IMR-90 (cell line): ENCODE results near the gene RAB8B. TPM values are rescaled to one million over a fixed set of nuclear protein-coding genes. Genes with fewer than 3 reads are reported as not detected.

Experiments used
- ATAC-seq: fragments of 200-7000 bp; cut with Tn5 transposase; 2 replicates; pipeline ENCODE4 v1.9.1; 2020; ENCODE audit warnings: low read depth, mild to moderate bottlenecking, moderate library complexity
- BruUV-seq: library from RNA; stranded (reverse); fragments of 400-500 nt; replicated peaks from 2 replicates; lab custom pipeline; 2021; lab: Mats Ljungman, UMichigan
- CTCF ChIA-PET: fragments of 300-600 bp; formaldehyde crosslinking; extraction: SDS; loops from one replicate; lab custom pipeline; 2021; ENCODE audit warnings: antibody characterized with exemption; lab: Yijun Ruan, JAX
- POLR2A ChIA-PET: fragments of 300-600 bp; sonication (Branson Sonifier 250); formaldehyde crosslinking; loops from one replicate; lab custom pipeline; 2022; ENCODE audit warnings: antibody characterized with exemption; ENCODE audit not compliant: unreplicated experiment; lab: Charles Lee
- DNase-seq: peaks from one replicate; pipeline ENCODE4 v3.0.0; 2013
- H2AFZ ChIP-seq: replicated peaks from 2 replicates; pipeline ENCODE3; 2013; ENCODE audit warnings: low read length, mild to moderate bottlenecking; ENCODE audit not compliant: poor library complexity
- H2AK5ac ChIP-seq: 2 replicates; pipeline ENCODE4 v1.6.1; 2013; ENCODE audit warnings: low read depth, low read length, inconsistent platforms
- H2AK9ac ChIP-seq: replicated peaks from 2 replicates; pipeline ENCODE3; 2013; ENCODE audit warnings: mild to moderate bottlenecking, low read depth, low read length, moderate library complexity; ENCODE audit not compliant: poor library complexity
- H2BK120ac ChIP-seq: 2 replicates; pipeline ENCODE4 v1.6.1; 2013; ENCODE audit warnings: low read depth, low read length, inconsistent platforms
- H2BK15ac ChIP-seq: 3 replicates; pipeline ENCODE4 v1.6.1; 2013; ENCODE audit warnings: low read depth, low read length, inconsistent platforms
- H2BK20ac ChIP-seq: 2 replicates; pipeline ENCODE4 v1.6.1; 2013; ENCODE audit warnings: low read depth, mild to moderate bottlenecking, inconsistent platforms, low read length, moderate library complexity
- H2BK5ac ChIP-seq: 2 replicates; pipeline ENCODE4 v1.6.1; 2013; ENCODE audit warnings: mild to moderate bottlenecking, low read depth, low read length, inconsistent platforms; ENCODE audit not compliant: poor library complexity, severe bottlenecking
- H3K14ac ChIP-seq: replicated peaks from 2 replicates; pipeline ENCODE4 v1.6.1; 2013; ENCODE audit warnings: low read depth, low read length, inconsistent platforms
- H3K18ac ChIP-seq: 2 replicates; pipeline ENCODE4 v1.6.1; 2013; ENCODE audit warnings: low read depth, low read length, control low read depth
- H3K23ac ChIP-seq: 2 replicates; pipeline ENCODE4 v1.6.1; 2013; ENCODE audit warnings: low read depth, low read length, inconsistent platforms
- H3K27ac ChIP-seq: 2 replicates; pipeline ENCODE4 v1.5.1; 2013; ENCODE audit warnings: mild to moderate bottlenecking, control low read depth, low read length; ENCODE audit not compliant: insufficient read depth
- H3K27me3 ChIP-seq: 2 replicates; pipeline ENCODE4 v1.6.1; 2013; ENCODE audit warnings: low read length; ENCODE audit not compliant: control insufficient read depth, insufficient read depth
- H3K36me3 ChIP-seq: 2 replicates; pipeline ENCODE4 v1.6.1; 2013; ENCODE audit warnings: low read length, mixed read lengths; ENCODE audit not compliant: control insufficient read depth, insufficient read depth
- H3K4ac ChIP-seq: 2 replicates; pipeline ENCODE4 v1.6.1; 2013; ENCODE audit warnings: low read depth, low read length, inconsistent platforms
- H3K4me1 ChIP-seq: 2 replicates; pipeline ENCODE4 v1.6.1; 2013; ENCODE audit warnings: low read length, mixed read lengths; ENCODE audit not compliant: control insufficient read depth, insufficient read depth
- H3K4me2 ChIP-seq: 2 replicates; pipeline ENCODE4 v1.6.1; 2013; ENCODE audit warnings: low read depth, mild to moderate bottlenecking, control low read depth, low read length, moderate library complexity
- H3K4me3 ChIP-seq: 2 replicates; pipeline ENCODE4 v1.5.1; 2013; ENCODE audit warnings: low read depth, mild to moderate bottlenecking, control low read depth, low read length, moderate library complexity; ENCODE audit not compliant: insufficient read depth
- H3K56ac ChIP-seq: 2 replicates; pipeline ENCODE4 v1.6.1; 2013; ENCODE audit warnings: low read length, inconsistent platforms; ENCODE audit not compliant: insufficient read depth; ENCODE audit errors: extremely low read depth
- H3K79me1 ChIP-seq, 2 experiments: 2 replicates each; pipeline ENCODE4 v1.6.1; 2013; ENCODE audit warnings: low read length in 2 of 2, inconsistent platforms in 1 of 2, low read depth in 1 of 2
- H3K9ac ChIP-seq: 2 replicates; pipeline ENCODE4 v1.6.1; 2013; ENCODE audit warnings: low read depth, low read length, control low read depth
- H3K9me1 ChIP-seq: 2 replicates; pipeline ENCODE4 v1.6.1; 2013; ENCODE audit warnings: low read length, inconsistent platforms; ENCODE audit not compliant: insufficient read depth
- H3K9me3 ChIP-seq: 2 replicates; pipeline ENCODE4 v1.6.1; 2013; ENCODE audit warnings: low read length; ENCODE audit not compliant: control insufficient read depth, insufficient read depth
- H4K20me1 ChIP-seq: 2 replicates; pipeline ENCODE4 v1.6.1; 2013; ENCODE audit warnings: low read length, inconsistent platforms; ENCODE audit not compliant: insufficient read depth
- H4K5ac ChIP-seq: 2 replicates; pipeline ENCODE4 v1.6.1; 2013; ENCODE audit warnings: mild to moderate bottlenecking, low read depth, low read length, control low read depth
- H4K8ac ChIP-seq, 2 experiments: 2 replicates each; pipeline ENCODE4 v1.6.1; 2013; ENCODE audit warnings: low read depth in 2 of 2, low read length in 2 of 2, control low read depth in 1 of 2, inconsistent platforms in 1 of 2
- H4K91ac ChIP-seq: 2 replicates; pipeline ENCODE4 v1.6.1; 2013; ENCODE audit warnings: low read depth, low read length, inconsistent platforms; ENCODE audit not compliant: insufficient read depth
- CHD1 ChIP-seq: IDR thresholded peaks from 2 replicates; pipeline ENCODE4 v1.6.1; 2012; ENCODE audit warnings: low read depth, low read length, improper control_type of control experiment
- NFE2L2 ChIP-seq: fragments of 150-350 bp; IDR thresholded peaks from 2 replicates; pipeline ENCODE4 v1.6.1; 2016; ENCODE audit warnings: low read depth, mild to moderate bottlenecking, low read length
- WGBS, 2 experiments: methylation state at CpG; one replicate each; pipeline versions ENCODE4 v1.1.5 to v1.1.7; 2013; ENCODE audit warnings: missing lambda C conversion rate in 2 of 2; ENCODE audit not compliant: insufficient read length in 1 of 2; ENCODE audit errors: extremely low coverage in 2 of 2; 5-methylcytosine and 5-hydroxymethylcytosine counted together
- dilution Hi-C: fragments of 300-500 bp; cut with HindIII; formaldehyde crosslinking; loops from one replicate; pipeline ENCODE4 v1.14.3; 2018; ENCODE audit warnings: low sequenced_read_pairs; ENCODE audit not compliant: unreplicated experiment
- in situ Hi-C: fragments of 300-500 bp; cut with MboI; formaldehyde crosslinking; loops from 3 replicates; pipeline ENCODE4 v1.14.3; 2019; ENCODE audit warnings: low sequenced_read_pairs, inconsistent platforms, mixed read lengths
- intact Hi-C: fragments of 100-400 bp; cut with micrococcal nuclease; formaldehyde crosslinking; loops from 2 replicates; pipeline ENCODE4 v1.10.0; 2022
- polyA plus RNA-seq, 3 experiments: library from polyadenylated mRNA; depleted of rRNA; stranded (reverse); fragments of >200 nt; gene quantifications; 2 replicates each; pipeline ENCODE4 v1.2.3, GENCODE V29; 2012; ENCODE audit warnings: low replicate concordance in 1 of 3
- total RNA-seq: library from RNA; depleted of rRNA; stranded (reverse); fragments of >200 nt; gene quantifications from 2 replicates; pipeline ENCODE4 v1.2.3, GENCODE V29; 2012
- TF ChIP-seq, protein P1 (sequence below): conservative IDR thresholded peaks from 2 replicates; pipeline ENCODE4 v1.5.1; 2012; ENCODE audit warnings: mild to moderate bottlenecking, low read depth, low read length, improper control_type of control experiment

Gene RAB8B
- total and polyA plus RNA-seq, 2 of the 4 experiments (the other 2 are of a cell fraction): 19.4 to 29.4 TPM

DNA sequence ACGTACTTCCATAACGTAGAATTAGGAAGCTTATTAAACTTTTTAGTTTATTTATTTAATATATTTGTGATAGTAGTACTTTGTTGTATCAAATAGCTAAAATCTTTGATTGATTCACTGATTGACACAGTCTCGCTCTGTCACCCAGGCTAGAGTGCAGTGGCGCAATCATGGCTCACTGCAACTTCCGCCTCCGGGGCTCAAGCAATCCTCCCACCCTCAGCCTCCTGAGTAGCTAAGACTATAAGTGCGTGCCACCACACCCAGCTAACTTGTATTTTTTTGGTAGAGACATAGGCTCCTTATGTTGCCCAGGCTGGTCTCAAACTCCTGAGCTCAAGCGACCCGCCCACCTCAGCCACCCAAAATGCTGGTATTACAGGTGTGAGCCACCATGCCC is 93.7 kb downstream of the RAB8B start:
- no peak overlapping the region for H2AFZ ChIP-seq
- no peaks in the 10 kb centered on the region for H3K9me3 ChIP-seq
- BruUV-seq: no TSS peak
- ChIA-PET POLR2A (no interaction called here), CTCF (no interaction called here)
- no peak overlapping the region for H2BK15ac ChIP-seq
- no peak overlapping the region for H2BK5ac ChIP-seq
- no peak overlapping the region for H3K56ac ChIP-seq
- no peak overlapping the region for H3K23ac ChIP-seq
- TF ChIP-seq CHD1: no peak
- TF ChIP-seq, protein P1, sequence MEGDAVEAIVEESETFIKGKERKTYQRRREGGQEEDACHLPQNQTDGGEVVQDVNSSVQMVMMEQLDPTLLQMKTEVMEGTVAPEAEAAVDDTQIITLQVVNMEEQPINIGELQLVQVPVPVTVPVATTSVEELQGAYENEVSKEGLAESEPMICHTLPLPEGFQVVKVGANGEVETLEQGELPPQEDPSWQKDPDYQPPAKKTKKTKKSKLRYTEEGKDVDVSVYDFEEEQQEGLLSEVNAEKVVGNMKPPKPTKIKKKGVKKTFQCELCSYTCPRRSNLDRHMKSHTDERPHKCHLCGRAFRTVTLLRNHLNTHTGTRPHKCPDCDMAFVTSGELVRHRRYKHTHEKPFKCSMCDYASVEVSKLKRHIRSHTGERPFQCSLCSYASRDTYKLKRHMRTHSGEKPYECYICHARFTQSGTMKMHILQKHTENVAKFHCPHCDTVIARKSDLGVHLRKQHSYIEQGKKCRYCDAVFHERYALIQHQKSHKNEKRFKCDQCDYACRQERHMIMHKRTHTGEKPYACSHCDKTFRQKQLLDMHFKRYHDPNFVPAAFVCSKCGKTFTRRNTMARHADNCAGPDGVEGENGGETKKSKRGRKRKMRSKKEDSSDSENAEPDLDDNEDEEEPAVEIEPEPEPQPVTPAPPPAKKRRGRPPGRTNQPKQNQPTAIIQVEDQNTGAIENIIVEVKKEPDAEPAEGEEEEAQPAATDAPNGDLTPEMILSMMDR: no peak
- no peak for TF ChIP-seq NFE2L2
- H3K18ac ChIP-seq: no peak overlapping the region
- H2AK9ac ChIP-seq: no peak overlapping the region
- no peak overlapping the region for H3K14ac ChIP-seq
- ATAC-seq (no peak), DNase-seq (no peak)
- no peak overlapping the region for H4K8ac ChIP-seq
- peaks cover 3% of the 10 kb centered on the region for H3K9me1 ChIP-seq
- no peak overlapping the region for H3K4ac ChIP-seq
- peaks cover 2% of the 10 kb centered on the region; the same call in 1 of the 2 replicates for H3K4me1 ChIP-seq
- no peaks in the 10 kb centered on the region for H3K27me3 ChIP-seq
- no peak overlapping the region for H4K91ac ChIP-seq
- H3K4me2 ChIP-seq: no peak overlapping the region
- H4K5ac ChIP-seq: no peak overlapping the region
- dilution Hi-C loops: no loop called here
- in situ Hi-C loops: loop anchor here (25.0 kb wide), 1 partner anchor 779 kb away; no protein-coding TSS in a partner anchor
- H2BK120ac ChIP-seq: no peak overlapping the region
- no peak overlapping the region for H2AK5ac ChIP-seq
- H3K27ac ChIP-seq: no peak overlapping the region
- no peak overlapping the region for H3K9ac ChIP-seq
- WGBS, 2 experiments: no CpG with 5 or more reads among the region's 9 CpGs
- no peaks in the 10 kb centered on the region for H4K20me1 ChIP-seq
- intact Hi-C loops: no loop called here
- no peak overlapping the region for H3K4me3 ChIP-seq
- peaks cover 13% of the 10 kb centered on the region for H3K36me3 ChIP-seq
- no peak overlapping the region for H2BK20ac ChIP-seq
- peaks cover 3% of the 10 kb centered on the region in 2 experiments; a peak in 3 of 4 replicates for H3K79me1 ChIP-seq
